ENCODE measurements around the gene CNTNAP2. TPM values are rescaled to one million over a fixed set of nuclear protein-coding genes. Genes with fewer than 3 reads are reported as not detected.

The CNTNAP2 gene
- total RNA-seq, 1 donor from 2014 or later, result 2.2 TPM

GRCh38 chr7:146861701-146862100 lies 745.1 kb downstream of the CNTNAP2 start:
- H3K9me3 ChIP-seq, result no peaks in the 10 kb centered on the region
- H3K4me3 ChIP-seq, result no peak overlapping the region
- H3K36me3 ChIP-seq, result no peaks in the 10 kb centered on the region
- no peaks in the 10 kb centered on the region for H3K27me3 ChIP-seq
- intact Hi-C loops (cut with DNase I), result no loop called here
- no peaks in the 10 kb centered on the region for H3K4me1 ChIP-seq
- no peak overlapping the region for H3K27ac ChIP-seq
- DNase-seq (ENCODE audit: extremely low spot score in 2 of 2), result no peak
- TF ChIP-seq CTCF (IDR thresholded peaks at IDR 0.05), result no peak
- no peak for TF ChIP-seq POLR2AphosphoS5 (IDR thresholded peaks at IDR 0.05; ENCODE audit: insufficient read depth in 1 of 2, low read depth in 1 of 2)
- TF ChIP-seq POLR2A (IDR thresholded peaks at IDR 0.05), result no peak

DNA sequence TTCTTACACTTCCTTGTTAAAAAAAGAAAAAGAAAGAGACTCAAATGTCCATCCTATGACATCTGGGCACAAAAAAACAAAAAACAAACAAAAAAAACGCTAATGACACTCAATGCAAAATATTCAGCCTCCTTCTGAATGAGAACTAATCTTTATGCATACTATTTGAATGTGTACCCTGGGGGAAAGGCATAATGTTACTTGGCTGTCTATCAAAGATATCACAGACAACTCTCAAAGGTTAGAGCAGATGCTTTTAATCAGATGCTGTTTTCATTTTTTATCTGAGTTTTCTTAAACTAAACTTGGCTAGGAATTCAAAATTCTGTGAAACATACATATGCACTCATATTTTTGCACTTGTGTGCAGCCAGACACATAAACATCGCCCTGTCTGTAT lies 745.8 kb downstream of the CNTNAP2 start:
- Histone ChIP-seq H3K36me3 (no peaks in the 10 kb centered on the region), H3K4me1 (no peaks in the 10 kb centered on the region), H3K4me3 (no peak overlapping the region), H3K27ac (no peak overlapping the region), H3K27me3 (no peaks in the 10 kb centered on the region), H3K9me3 (no peaks in the 10 kb centered on the region)
- TF ChIP-seq CTCF (IDR thresholded peaks at IDR 0.05) (no peak), POLR2A (IDR thresholded peaks at IDR 0.05) (no peak)
- intact Hi-C loops (cut with DNase I), result no loop called here
- no peak for DNase-seq (ENCODE audit: extremely low spot score in 2 of 2)

- intact Hi-C loops (cut with DNase I), result no loop called here
- Histone ChIP-seq H3K4me3 (no peak overlapping the region), H3K4me1 (no peaks in the 10 kb centered on the region), H3K27me3 (no peaks in the 10 kb centered on the region), H3K9me3 (no peaks in the 10 kb centered on the region), H3K27ac (no peak overlapping the region), H3K36me3 (no peaks in the 10 kb centered on the region)
- TF ChIP-seq POLR2AphosphoS5 (IDR thresholded peaks at IDR 0.05; ENCODE audit: insufficient read depth in 1 of 2, low read depth in 1 of 2) (no peak), CTCF (IDR thresholded peaks at IDR 0.05) (no peak), POLR2A (IDR thresholded peaks at IDR 0.05) (no peak)
- no peak for DNase-seq (ENCODE audit: extremely low spot score in 2 of 2)
Measured at GRCh38 chr7:146864644-146865043, 748.0 kb downstream of the CNTNAP2 start.

GRCh38 chr7:146865696-146866095 lies 749.1 kb downstream of the CNTNAP2 start:
- intact Hi-C loops (cut with DNase I), result no loop called here
- TF ChIP-seq POLR2AphosphoS5 (IDR thresholded peaks at IDR 0.05; ENCODE audit: insufficient read depth in 1 of 2, low read depth in 1 of 2) (no peak), CTCF (IDR thresholded peaks at IDR 0.05) (no peak), POLR2A (IDR thresholded peaks at IDR 0.05) (no peak)
- Histone ChIP-seq H3K27ac (no peak overlapping the region), H3K27me3 (no peaks in the 10 kb centered on the region), H3K9me3 (no peaks in the 10 kb centered on the region), H3K36me3 (no peaks in the 10 kb centered on the region), H3K4me1 (no peaks in the 10 kb centered on the region), H3K4me3 (no peak overlapping the region)
- no peak for DNase-seq (ENCODE audit: extremely low spot score in 2 of 2)

DNA sequence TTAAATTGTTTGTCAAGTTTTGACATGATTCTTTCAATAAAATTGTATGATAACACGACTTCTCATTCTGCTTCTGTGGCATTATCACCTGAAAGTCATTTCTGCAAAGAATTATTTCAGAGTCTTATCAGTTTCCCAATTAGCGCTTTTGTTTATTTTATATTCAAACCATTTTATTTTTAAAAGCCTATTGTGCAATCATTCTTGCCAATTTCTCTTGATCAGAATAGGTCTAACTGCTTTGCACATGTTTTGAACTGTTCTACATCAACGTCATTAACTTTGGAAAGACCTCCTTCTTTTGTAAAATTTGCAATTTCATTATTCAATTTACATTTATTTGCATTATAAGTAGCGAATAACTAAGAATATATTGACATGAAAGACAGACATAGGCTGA lies 758.1 kb downstream of the CNTNAP2 start:
- intact Hi-C loops (cut with DNase I), result no loop called here
- TF ChIP-seq POLR2AphosphoS5 (IDR thresholded peaks at IDR 0.05; ENCODE audit: insufficient read depth in 1 of 2, low read depth in 1 of 2) (no peak), POLR2A (IDR thresholded peaks at IDR 0.05) (no peak), CTCF (IDR thresholded peaks at IDR 0.05) (no peak)
- no peaks in the 10 kb centered on the region for H3K27me3 ChIP-seq
- no peak overlapping the region for H3K4me3 ChIP-seq
- no peaks in the 10 kb centered on the region for H3K4me1 ChIP-seq
- H3K27ac ChIP-seq, result no peak overlapping the region
- H3K36me3 ChIP-seq, result no peaks in the 10 kb centered on the region
- H3K9me3 ChIP-seq, result no peaks in the 10 kb centered on the region
- DNase-seq (ENCODE audit: extremely low spot score in 2 of 2), result no peak
